Ishikawa (cell line): Measurements from ENCODE around the gene RAI1.

Experiments
- CEBPB ChIP-seq: IDR thresholded peaks from 2 replicates; pipeline ENCODE4 v1.6.1; 2012
- EGR1 ChIP-seq: IDR thresholded peaks from 2 replicates; pipeline ENCODE4 v1.6.1; 2012
- EP300 ChIP-seq: IDR thresholded peaks from 2 replicates; pipeline ENCODE4 v1.6.1; 2012; ENCODE audit warnings: borderline replicate concordance
- FOXM1 ChIP-seq: IDR thresholded peaks from 2 replicates; pipeline ENCODE4 v1.6.1; 2012; ENCODE audit warnings: low read depth, borderline replicate concordance
- RAD21 ChIP-seq: IDR thresholded peaks from 2 replicates; pipeline ENCODE4 v1.6.1; 2012; ENCODE audit warnings: low read depth
- TAF1 ChIP-seq: IDR thresholded peaks from 2 replicates; pipeline ENCODE4 v1.6.1; 2012; ENCODE audit warnings: low read depth, mild to moderate bottlenecking
- TCF12 ChIP-seq: IDR thresholded peaks from 2 replicates; pipeline ENCODE4 v1.6.1; 2012; ENCODE audit warnings: low read depth
- TEAD4 ChIP-seq: IDR thresholded peaks from 2 replicates; pipeline ENCODE4 v1.6.1; 2012
- ZBTB7A ChIP-seq: IDR thresholded peaks from 2 replicates; pipeline ENCODE4 v1.6.1; 2012; ENCODE audit warnings: low read depth
- TF ChIP-seq, protein P1 (sequence below): IDR thresholded peaks from 2 replicates; pipeline ENCODE4 v1.6.1; 2012

DNA sequence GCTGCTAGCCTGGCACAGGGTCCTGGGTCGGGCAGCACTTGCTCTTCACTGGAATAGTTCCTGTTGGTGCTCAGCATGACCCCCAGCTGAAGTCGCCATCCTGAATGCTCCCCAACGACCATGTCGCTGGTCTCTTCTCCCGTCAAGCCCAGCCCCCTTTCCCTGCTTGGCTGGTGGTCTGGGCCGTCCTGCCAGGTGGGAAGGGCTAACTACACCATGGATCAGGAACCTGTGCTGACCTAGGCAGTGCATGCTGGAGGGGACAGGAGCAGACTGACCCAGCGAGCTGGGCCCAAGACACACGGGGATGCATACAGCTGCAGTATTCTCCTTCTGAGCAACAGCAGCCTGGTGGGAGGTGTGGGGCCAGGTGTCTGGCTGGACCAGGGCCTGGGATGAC, 164.7 kb downstream of the RAI1 start:
- TF ChIP-seq, protein P1, sequence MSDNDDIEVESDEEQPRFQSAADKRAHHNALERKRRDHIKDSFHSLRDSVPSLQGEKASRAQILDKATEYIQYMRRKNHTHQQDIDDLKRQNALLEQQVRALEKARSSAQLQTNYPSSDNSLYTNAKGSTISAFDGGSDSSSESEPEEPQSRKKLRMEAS, result no peak
- TF ChIP-seq CEBPB (no peak), ZBTB7A (no peak), RAD21 (no peak), TAF1 (no peak), TCF12 (no peak), TEAD4 (no peak), EGR1 (no peak), EP300 (no peak), FOXM1 (no peak)
